ENCODE results near the gene ARNT2. TPM values are rescaled to one million over a fixed set of nuclear protein-coding genes. Genes with fewer than 3 reads are reported as not detected.

ARNT2 gene
- total and polyA plus RNA-seq, 8 donors = 0.58 to 27.4 (median 1.6) TPM

DNA sequence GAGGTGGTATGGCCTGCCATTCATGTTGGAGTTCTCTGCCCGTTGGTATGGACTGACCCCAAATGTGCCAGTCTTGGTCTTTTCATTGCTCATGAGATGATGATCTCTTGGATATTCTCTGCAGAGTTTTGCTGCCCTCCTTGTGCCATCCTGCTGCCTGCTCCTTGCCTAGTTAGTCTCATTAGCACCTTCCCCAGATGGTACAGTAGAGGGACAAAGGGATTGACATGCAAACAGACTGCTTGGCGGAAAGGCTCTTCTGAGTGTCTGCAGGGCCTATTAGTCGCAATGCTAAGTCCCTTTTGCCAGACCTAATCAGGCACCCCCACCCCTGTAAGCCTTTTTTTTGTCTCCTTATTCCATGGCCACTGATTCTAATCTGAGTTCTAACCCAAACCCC is 90.6 kb downstream of the ARNT2 start:
- no peak overlapping the region for H3K4me3 ChIP-seq
- H3K27me3 ChIP-seq = no peaks in the 10 kb centered on the region
- peaks cover 0 to 13% (median 5%) of the 10 kb centered on the region in 4 donors for H3K4me1 ChIP-seq
- WGBS, 5 donors = 91 to 98% (median 94%) methylated on average over 3 of the region's 3 CpGs
- TF ChIP-seq POLR2A (IDR thresholded peaks at IDR 0.05) = no peak
- no peak for TF ChIP-seq EP300 (IDR thresholded peaks at IDR 0.05)
- no peak for TF ChIP-seq POLR2AphosphoS5 (IDR thresholded peaks at IDR 0.05)
- no peak for TF ChIP-seq CTCF (IDR thresholded peaks at IDR 0.05)
- H3K36me3 ChIP-seq = no peaks in the 10 kb centered on the region
- intact Hi-C loops (cut with DNase I; ENCODE audit: low total_unique reads) = no loop called here
- no peaks in the 10 kb centered on the region for H3K9me3 ChIP-seq
- no peak for DNase-seq
- H3K27ac ChIP-seq = no peak overlapping the region

DNA sequence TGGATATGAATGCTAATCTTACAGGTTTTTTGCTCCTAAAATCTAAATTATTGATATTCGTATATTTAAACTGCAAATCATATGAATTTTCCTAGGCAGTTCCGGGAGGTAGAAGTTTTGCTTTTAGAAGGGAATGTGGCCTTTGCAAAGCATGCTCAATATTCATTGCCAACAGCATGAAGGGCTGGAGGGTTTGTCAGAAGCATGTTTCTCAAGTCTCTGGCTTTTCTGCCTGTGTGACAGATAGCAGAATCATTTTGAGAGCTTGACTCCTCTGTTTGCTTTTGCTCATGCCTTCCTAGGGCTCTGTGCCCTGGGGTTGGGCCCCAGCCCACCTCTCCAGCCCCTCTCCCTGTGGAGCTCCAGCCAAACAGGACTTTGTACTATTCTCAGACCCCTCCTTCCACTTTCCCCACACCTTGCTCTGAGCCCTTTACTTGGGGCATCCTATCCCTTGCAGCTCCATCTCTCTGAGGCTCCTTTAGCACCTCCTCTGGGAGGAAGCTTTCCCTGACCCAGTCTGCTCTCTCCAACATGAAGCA is 91.3 kb downstream of the ARNT2 start:
- intact Hi-C loops (cut with DNase I; ENCODE audit: low total_unique reads) = no loop called here
- DNase-seq = no peak
- Histone ChIP-seq H3K27me3 (no peaks in the 10 kb centered on the region), H3K27ac (no peak overlapping the region), H3K4me1 (peaks cover 0 to 13% (median 4%) of the 10 kb centered on the region in 4 donors), H3K4me3 (no peak overlapping the region), H3K36me3 (no peaks in the 10 kb centered on the region), H3K9me3 (no peaks in the 10 kb centered on the region)
- WGBS, 5 donors = 85 to 92% (median 87%) methylated on average over 2 of the region's 2 CpGs
- TF ChIP-seq POLR2A (IDR thresholded peaks at IDR 0.05) (no peak), CTCF (IDR thresholded peaks at IDR 0.05) (no peak), EP300 (IDR thresholded peaks at IDR 0.05) (no peak)

DNA sequence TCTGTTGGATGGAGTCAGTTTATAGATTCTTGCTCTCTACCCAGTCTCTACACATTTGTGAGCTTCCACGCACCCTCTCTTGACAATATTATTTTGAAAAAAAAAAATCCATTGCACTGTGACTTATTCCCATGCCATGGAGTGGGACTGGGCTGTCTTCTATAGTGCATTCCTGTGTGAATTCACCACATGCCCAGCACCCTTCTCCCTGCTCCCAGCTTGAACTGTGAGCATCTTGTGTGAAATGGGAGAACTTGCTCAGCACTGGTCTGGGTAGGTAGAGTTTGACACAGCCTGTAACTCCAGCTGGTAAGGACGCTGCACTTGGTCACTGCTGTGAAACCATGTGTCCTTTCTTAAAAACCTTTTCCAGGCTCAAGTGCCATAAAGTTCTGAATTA is 91.9 kb downstream of the ARNT2 start:
- Histone ChIP-seq H3K36me3 (no peaks in the 10 kb centered on the region), H3K4me1 (peaks cover 0 to 13% (median 4%) of the 10 kb centered on the region in 4 donors), H3K27ac (no peak overlapping the region), H3K4me3 (no peak overlapping the region), H3K9me3 (no peaks in the 10 kb centered on the region), H3K27me3 (no peaks in the 10 kb centered on the region)
- TF ChIP-seq POLR2A (IDR thresholded peaks at IDR 0.05) = no peak
- TF ChIP-seq CTCF (IDR thresholded peaks at IDR 0.05) = no peak
- TF ChIP-seq EP300 (IDR thresholded peaks at IDR 0.05) = no peak
- TF ChIP-seq POLR2AphosphoS5 (IDR thresholded peaks at IDR 0.05) = no peak
- WGBS, 5 donors = 74 to 93% (median 90%) methylated on average over 2 of the region's 2 CpGs
- no peak for DNase-seq
- intact Hi-C loops (cut with DNase I; ENCODE audit: low total_unique reads) = no loop called here

DNA sequence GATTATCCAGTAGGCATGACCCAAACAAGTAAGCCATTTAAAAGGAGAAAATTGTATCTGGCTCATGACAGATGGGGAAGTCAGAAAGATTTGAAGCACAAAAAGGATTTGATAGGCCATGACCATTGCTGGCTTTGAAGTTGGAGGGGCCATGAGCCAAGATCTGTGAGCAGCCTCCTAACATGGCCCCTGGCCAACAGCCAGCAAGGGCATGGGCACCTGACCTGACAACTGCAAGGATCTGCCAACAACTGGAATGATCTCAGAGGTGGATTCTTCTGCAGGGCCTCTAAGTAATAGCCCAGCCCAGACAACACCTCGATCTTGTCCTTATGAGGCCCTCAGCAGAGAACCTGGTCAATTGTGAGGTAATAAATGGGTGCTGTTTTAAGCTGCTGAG is 93.0 kb downstream of the ARNT2 start:
- H3K27ac ChIP-seq = no peak overlapping the region
- TF ChIP-seq EP300 (IDR thresholded peaks at IDR 0.05) = no peak
- TF ChIP-seq POLR2A (IDR thresholded peaks at IDR 0.05) = no peak
- no peak for TF ChIP-seq POLR2AphosphoS5 (IDR thresholded peaks at IDR 0.05)
- no peak for TF ChIP-seq CTCF (IDR thresholded peaks at IDR 0.05)
- no peak for DNase-seq
- H3K36me3 ChIP-seq = no peaks in the 10 kb centered on the region
- 97 to 100% (median 100%) methylated on average over 1 of the region's 1 CpG for WGBS, 5 donors
- H3K4me1 ChIP-seq = peaks cover 0 to 13% (median 4%) of the 10 kb centered on the region in 4 donors
- no peak overlapping the region for H3K4me3 ChIP-seq
- no peaks in the 10 kb centered on the region for H3K27me3 ChIP-seq
- no peaks in the 10 kb centered on the region for H3K9me3 ChIP-seq
- intact Hi-C loops (cut with DNase I; ENCODE audit: low total_unique reads) = no loop called here
